Neural cell (in vitro differentiated cells): ENCODE results near the gene CCDC63.

ENCODE experiments used
- EP300 ChIP-seq: fragments of 450-650 bp; conservative IDR thresholded peaks from 2 replicates; pipeline ENCODE4 v1.6.1; 2014; ENCODE audit warnings: antibody characterized with exemption, mild to moderate bottlenecking, moderate library complexity; ENCODE audit not compliant: poor library complexity, severe bottlenecking
- POLR2AphosphoS5 ChIP-seq: IDR thresholded peaks from 2 replicates; pipeline ENCODE4 v1.6.1; 2012
- TF ChIP-seq, protein P1 (sequence below): fragments of 450-650 bp; IDR thresholded peaks from 2 replicates; pipeline ENCODE4 v1.5.1; 2014; ENCODE audit warnings: antibody characterized with exemption, mild to moderate bottlenecking, moderate library complexity; ENCODE audit not compliant: poor library complexity, severe bottlenecking

DNA sequence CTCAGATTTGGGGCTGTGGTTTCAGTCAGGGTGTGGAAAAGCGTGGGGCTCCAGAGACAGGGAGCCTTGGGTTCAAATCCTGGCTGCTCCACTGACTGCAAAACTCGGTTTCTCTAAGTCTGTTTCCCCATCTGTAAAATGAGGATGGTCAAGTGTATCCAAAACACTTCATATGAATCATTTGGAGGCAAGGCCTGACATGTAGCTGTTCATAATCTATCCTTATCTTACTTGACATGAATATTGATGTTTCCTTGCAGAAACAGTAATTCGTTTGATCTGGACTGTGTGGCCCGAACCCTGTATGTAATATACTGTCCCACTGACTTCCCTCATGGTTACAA, 1.5 kb upstream of the CCDC63 start:
- TF ChIP-seq POLR2AphosphoS5 = no peak
- no peak for TF ChIP-seq EP300
- TF ChIP-seq, protein P1, sequence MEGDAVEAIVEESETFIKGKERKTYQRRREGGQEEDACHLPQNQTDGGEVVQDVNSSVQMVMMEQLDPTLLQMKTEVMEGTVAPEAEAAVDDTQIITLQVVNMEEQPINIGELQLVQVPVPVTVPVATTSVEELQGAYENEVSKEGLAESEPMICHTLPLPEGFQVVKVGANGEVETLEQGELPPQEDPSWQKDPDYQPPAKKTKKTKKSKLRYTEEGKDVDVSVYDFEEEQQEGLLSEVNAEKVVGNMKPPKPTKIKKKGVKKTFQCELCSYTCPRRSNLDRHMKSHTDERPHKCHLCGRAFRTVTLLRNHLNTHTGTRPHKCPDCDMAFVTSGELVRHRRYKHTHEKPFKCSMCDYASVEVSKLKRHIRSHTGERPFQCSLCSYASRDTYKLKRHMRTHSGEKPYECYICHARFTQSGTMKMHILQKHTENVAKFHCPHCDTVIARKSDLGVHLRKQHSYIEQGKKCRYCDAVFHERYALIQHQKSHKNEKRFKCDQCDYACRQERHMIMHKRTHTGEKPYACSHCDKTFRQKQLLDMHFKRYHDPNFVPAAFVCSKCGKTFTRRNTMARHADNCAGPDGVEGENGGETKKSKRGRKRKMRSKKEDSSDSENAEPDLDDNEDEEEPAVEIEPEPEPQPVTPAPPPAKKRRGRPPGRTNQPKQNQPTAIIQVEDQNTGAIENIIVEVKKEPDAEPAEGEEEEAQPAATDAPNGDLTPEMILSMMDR = no peak
